ENCODE data around the gene CTBP2.

- TF ChIP-seq, protein P1, sequence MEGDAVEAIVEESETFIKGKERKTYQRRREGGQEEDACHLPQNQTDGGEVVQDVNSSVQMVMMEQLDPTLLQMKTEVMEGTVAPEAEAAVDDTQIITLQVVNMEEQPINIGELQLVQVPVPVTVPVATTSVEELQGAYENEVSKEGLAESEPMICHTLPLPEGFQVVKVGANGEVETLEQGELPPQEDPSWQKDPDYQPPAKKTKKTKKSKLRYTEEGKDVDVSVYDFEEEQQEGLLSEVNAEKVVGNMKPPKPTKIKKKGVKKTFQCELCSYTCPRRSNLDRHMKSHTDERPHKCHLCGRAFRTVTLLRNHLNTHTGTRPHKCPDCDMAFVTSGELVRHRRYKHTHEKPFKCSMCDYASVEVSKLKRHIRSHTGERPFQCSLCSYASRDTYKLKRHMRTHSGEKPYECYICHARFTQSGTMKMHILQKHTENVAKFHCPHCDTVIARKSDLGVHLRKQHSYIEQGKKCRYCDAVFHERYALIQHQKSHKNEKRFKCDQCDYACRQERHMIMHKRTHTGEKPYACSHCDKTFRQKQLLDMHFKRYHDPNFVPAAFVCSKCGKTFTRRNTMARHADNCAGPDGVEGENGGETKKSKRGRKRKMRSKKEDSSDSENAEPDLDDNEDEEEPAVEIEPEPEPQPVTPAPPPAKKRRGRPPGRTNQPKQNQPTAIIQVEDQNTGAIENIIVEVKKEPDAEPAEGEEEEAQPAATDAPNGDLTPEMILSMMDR (IDR thresholded peaks at IDR 0.05) = no peak
- no peak for TF ChIP-seq POLR2A (IDR thresholded peaks at IDR 0.05)
Observed at GRCh38 chr10:124957404-124957947, 202.9 kb downstream of the CTBP2 start.
